ENCODE data around the gene PAX5.
A peak's percentile ranks its signal among the peaks of the same experiment; 100 is the strongest.

Gene PAX5

GRCh38 chr9:36932198-36932597, 101.9 kb downstream of the PAX5 start:
- DNase-seq (ENCODE audit: low spot score), result no peak

DNA sequence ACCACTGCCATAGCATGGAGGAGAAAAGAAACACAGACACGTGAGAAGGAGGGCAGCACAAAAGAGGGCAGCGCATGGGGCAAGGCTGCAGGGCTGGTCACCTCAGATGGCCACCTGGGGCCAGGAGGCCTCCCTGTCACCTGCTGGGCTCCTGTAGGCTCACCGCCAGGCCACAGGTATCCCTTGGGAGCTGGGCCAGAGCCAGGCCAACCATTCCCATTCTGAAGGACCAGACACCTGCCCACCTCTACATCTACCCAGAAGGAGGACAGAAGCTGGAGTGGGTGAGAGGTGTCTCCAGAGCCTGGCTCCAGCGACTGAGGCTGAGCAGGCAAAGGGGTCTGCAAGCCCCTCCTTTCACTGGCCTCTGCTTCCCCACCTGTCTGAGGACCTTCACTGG, 103.1 kb downstream of the PAX5 start:
- DNase-seq (ENCODE audit: low spot score), result no peak

DNA sequence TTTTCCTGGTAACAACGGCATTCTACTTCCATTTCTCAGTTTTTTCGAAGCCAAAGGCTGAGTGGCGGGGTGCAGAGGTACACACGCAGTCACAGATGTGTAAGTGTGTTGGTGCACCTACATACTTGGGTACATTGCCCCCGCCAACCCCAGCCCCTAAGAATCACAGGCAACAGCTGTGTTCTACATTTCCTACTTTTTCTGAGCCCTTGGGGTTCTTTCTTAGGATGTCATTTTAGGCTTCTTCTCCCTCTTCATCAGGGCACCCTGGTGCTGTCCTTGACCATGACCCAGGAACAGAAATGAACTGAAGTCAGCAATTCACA, 104.8 kb downstream of the PAX5 start:
- no peak for DNase-seq (ENCODE audit: low spot score)

GRCh38 chr9:36928670-36929349, 105.3 kb downstream of the PAX5 start:
- peak; percentile 70 for DNase-seq (ENCODE audit: low spot score)

DNA sequence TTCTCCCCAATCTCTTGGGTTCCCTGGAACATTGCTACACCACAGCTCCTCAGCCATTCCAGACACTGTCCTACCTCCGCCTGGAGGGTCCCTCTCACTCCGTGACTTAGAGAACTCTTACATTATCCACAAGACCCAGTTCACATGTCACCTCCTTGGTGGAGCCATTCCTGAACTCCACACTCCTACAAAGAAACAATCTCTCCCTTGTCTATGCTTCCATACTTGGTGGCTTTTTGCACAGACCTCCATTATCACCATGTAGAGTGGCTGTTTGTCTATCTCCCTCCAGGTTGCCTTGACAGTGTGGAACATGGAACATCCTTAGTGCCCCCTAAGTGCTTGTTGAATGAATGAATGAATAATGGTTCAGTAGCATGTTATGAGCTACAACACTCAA, 105.9 kb downstream of the PAX5 start:
- DNase-seq (ENCODE audit: low spot score), result no peak

GRCh38 chr9:36924757-36925432, 109.2 kb downstream of the PAX5 start:
- peak; percentile 34 for DNase-seq (ENCODE audit: low spot score)

- DNase-seq (ENCODE audit: low spot score), result peak; percentile 92
Measured at GRCh38 chr9:36924071-36924470, 110.0 kb downstream of the PAX5 start.

GRCh38 chr9:36923025-36923625, 110.9 kb downstream of the PAX5 start:
- DNase-seq (ENCODE audit: low spot score), result no peak

DNA sequence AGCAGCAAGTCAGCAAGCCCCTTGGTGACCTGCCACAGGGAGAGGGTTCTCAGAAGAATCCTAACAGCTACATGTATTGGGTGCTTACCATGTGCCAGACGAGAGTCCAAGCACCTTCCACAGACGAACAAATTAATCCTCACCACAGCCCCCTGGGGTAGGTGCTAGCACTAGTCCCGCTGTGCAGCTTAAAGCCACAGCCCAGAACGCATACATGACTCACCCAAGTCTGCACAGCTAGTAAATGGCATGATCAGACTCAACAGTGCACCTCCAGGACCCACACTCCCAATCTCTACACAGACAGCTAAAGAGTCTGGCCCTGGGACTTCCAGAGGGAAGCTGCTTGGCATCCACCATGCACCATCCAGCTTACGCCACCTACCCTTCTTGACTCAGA, 111.5 kb downstream of the PAX5 start:
- peak; percentile 17 for DNase-seq (ENCODE audit: low spot score)

DNA sequence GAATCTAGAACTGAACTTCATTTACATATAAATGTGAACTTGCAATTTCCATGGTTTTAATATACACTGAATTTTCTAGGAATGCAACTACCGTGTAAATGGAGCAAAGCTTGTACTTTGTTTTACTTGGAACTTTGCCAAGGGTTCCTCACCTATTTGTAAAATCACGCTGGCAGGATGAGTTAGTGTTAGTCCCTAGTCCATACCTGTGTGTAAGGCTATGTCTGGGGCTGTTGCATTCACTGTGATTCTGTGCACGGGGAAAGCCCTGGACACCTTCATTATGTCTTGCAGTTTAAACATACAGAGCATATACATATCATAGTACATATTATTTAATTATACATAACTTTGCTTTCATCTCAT, 119.9 kb downstream of the PAX5 start:
- peak; percentile 12 for DNase-seq (ENCODE audit: low spot score)

GRCh38 chr9:36913393-36914211, 120.5 kb downstream of the PAX5 start:
- no peak for DNase-seq (ENCODE audit: low spot score)

- DNase-seq (ENCODE audit: low spot score), result no peak
Measured at GRCh38 chr9:36912620-36913019, 121.4 kb downstream of the PAX5 start.

- DNase-seq (ENCODE audit: low spot score), result no peak
Measured at GRCh38 chr9:36911601-36912412, 122.3 kb downstream of the PAX5 start.

- DNase-seq (ENCODE audit: low spot score), result no peak
Measured at GRCh38 chr9:36911037-36911436, 123.0 kb downstream of the PAX5 start.

- no peak for DNase-seq (ENCODE audit: low spot score)
Measured at GRCh38 chr9:36906492-36906891, 127.6 kb downstream of the PAX5 start.

- no peak for DNase-seq (ENCODE audit: low spot score)
Measured at GRCh38 chr9:36905101-36906066, 128.7 kb downstream of the PAX5 start.

GRCh38 chr9:36903541-36904435, 130.3 kb downstream of the PAX5 start:
- DNase-seq (ENCODE audit: low spot score), result peak; percentile 82

GRCh38 chr9:36902861-36903524, 131.1 kb downstream of the PAX5 start:
- no peak for DNase-seq (ENCODE audit: low spot score)

GRCh38 chr9:36902080-36902716, 131.9 kb downstream of the PAX5 start:
- no peak for DNase-seq (ENCODE audit: low spot score)
